Heart right ventricle (tissue), 16 donors: ENCODE data around the gene PCBP3. TPM values are rescaled to one million over a fixed set of nuclear protein-coding genes. Genes with fewer than 3 reads are reported as not detected.
A peak's percentile ranks its signal among the peaks of the same experiment; 100 is the strongest.
"Not testable (repeated sequence)": the region's sequence is repeated elsewhere in the genome, so short reads cannot be mapped to it uniquely, and the experiment has no call there.

Experiments used
- ATAC-seq, 8 donors: fragments of 200-7000 bp; cut with Tn5 transposase; one replicate each; pipeline ENCODE4 v1.9.1; 2020; ENCODE audit warnings: mild to moderate bottlenecking in 8 of 8, moderate library complexity in 8 of 8, moderate number of reproducible peaks in 1 of 8
- DNase-seq, 2 donors: peaks; one replicate each; pipeline ENCODE4 v3.0.0-alpha.2; 2020
- H3K27ac ChIP-seq, 10 donors: fragments of 200-600 bp; sonication (generic) in 2 of 10; one replicate each; pipeline versions ENCODE4 v1.5.0 to v1.8.0; 2020 to 2022; ENCODE audit warnings: mild to moderate bottlenecking in 3 of 10
- H3K27me3 ChIP-seq, 7 donors: fragments of 200-600 bp; one replicate each; pipeline ENCODE4 v1.8.0; 2021 to 2022; ENCODE audit warnings: mild to moderate bottlenecking in 2 of 7
- H3K36me3 ChIP-seq, 9 donors: fragments of 200-600 bp; sonication (generic) in 1 of 9; one replicate each; pipeline versions ENCODE4 v1.5.0 to v1.8.0; 2020 to 2022; ENCODE audit warnings: mild to moderate bottlenecking in 2 of 9
- H3K4me1 ChIP-seq, 9 donors: fragments of 200-600 bp; sonication (generic) in 1 of 9; one replicate each; pipeline versions ENCODE4 v1.5.0 to v1.8.0; 2020 to 2022; ENCODE audit warnings: mild to moderate bottlenecking in 4 of 9
- H3K4me3 ChIP-seq, 10 donors: fragments of 200-600 bp; sonication (generic) in 2 of 10; one replicate each; pipeline versions ENCODE4 v1.5.0 to v1.8.0; 2020 to 2022; ENCODE audit warnings: mild to moderate bottlenecking in 7 of 10, moderate library complexity in 2 of 10
- H3K9me3 ChIP-seq, 11 donors: fragments of 200-600 bp in 10 of 11; sonication (generic) in 2 of 11; one replicate each; pipeline versions ENCODE4 v1.5.0 to v1.8.0; 2013 to 2022; ENCODE audit warnings: mild to moderate bottlenecking in 2 of 11, control low read depth in 1 of 11, moderate library complexity in 1 of 11
- WGBS, 2 donors: extraction: QIAGEN DNeasy Blood & Tissue Kit; methylation state at CpG; one replicate each; pipeline ENCODE4 v1.1.7; 2013; ENCODE audit warnings: inconsistent platforms in 1 of 2; 5-methylcytosine and 5-hydroxymethylcytosine counted together
- intact Hi-C, 10 donors: fragments of 100-400 bp; cut with DNase I; formaldehyde crosslinking; loops; one replicate each; pipeline versions ENCODE4 v1.11.1 to v1.14.2; 2022
- polyA plus RNA-seq, 2 donors: library from polyadenylated mRNA; stranded (reverse); fragments of 200-250 nt; gene quantifications; one replicate each; pipeline ENCODE4 v1.2.3, GENCODE V29; 2013
- total RNA-seq, 10 donors: library from RNA; stranded (reverse); fragmentation: NEBNext Ultra II Directional in 3 of 10; extraction: Animal tissue kit (Norgen Biotek cat#: 25700) in 3 of 10; gene quantifications; one replicate each; pipeline versions ENCODE4 v1.2.1 to v1.2.4, GENCODE V29; 2021 to 2023
- TF ChIP-seq, protein P1 (sequence below), 9 donors: fragments of 200-600 bp; sonication (generic) in 2 of 9; IDR thresholded peaks; one replicate each; pipeline versions ENCODE4 v1.5.0 to v1.8.0; 2021 to 2022; ENCODE audit warnings: antibody characterized with exemption in 9 of 9, mild to moderate bottlenecking in 5 of 9, moderate library complexity in 1 of 9
- donor health status: Arrhythmogenic right ventricular cardiomyopathy.
- donor health status: ischemic (EF 13 %, LVEDD 7.1; RV severe dilation, severe dysfunction).
- donor health status: healthy with polysubstance abuse.
- donor health status: DM: no; HTN: yes; CAD: no.
- donor health status: DM: no; HTN: no; CAD: no.
- donor health status: ischemic (EF 25% LVEDD 6.9; RV normal size, moderate dysfunction).
- donor health status: ischemic (EF 25% LVEDD 5.7; RV mildly dilated, moderate dysfunction).
- donor health status: healthy.
- donor health status: DM: yes; HTN: yes; CAD: no.
- donor health status: Ischemic cardiomyopathy.
- donor health status: ischemic (EF 35%, LVEDD 5.7; RV mildly dilated, moderate dysfunction).
- donor health status: nonischemic (EF 11% LVEDD 7.7; RV severe dilation, severe dysfunction).
- donor health status: DM: yes; HTN: yes; CAD: no.
- donor health status: PGD.
- donor health status: ischemic (EF 29% LVEDD 5.4; RV normal size, mild dysfunction).
- donor health status: nonischemic (EF 23%, LVEDD 6.1; RV moderate dilation, normal function).

PCBP3 gene
- total and polyA plus RNA-seq, 12 donors, result 0.25 to 11.3 (median 1.2) TPM

DNA sequence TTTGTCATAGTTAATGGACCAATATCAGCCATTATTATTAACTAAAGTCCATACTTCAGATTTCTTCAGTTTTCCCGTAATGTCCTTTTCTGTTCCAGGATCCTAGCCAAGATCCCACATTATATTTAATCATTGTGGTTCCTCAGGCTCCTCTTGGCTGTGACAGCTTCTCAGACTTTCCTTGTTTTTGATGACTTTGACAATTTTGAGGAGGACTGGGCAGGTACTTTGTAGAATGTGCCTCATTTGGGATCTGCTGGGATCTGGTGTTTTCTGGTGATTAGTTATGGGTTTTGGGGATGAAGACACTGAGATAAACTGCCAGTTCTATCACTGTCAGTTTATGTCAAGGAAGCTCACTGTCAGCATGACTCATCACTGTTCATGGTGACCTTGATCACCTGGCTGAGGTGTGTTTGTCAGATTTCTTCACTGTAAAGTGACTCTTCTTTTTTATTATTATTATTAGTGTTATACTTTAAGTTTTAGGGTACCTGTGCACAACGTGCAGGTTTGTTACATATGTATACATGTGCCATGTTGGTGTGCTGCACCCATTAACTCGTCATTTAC lies 66.3 kb downstream of the PCBP3 start:
- TF ChIP-seq, protein P1, sequence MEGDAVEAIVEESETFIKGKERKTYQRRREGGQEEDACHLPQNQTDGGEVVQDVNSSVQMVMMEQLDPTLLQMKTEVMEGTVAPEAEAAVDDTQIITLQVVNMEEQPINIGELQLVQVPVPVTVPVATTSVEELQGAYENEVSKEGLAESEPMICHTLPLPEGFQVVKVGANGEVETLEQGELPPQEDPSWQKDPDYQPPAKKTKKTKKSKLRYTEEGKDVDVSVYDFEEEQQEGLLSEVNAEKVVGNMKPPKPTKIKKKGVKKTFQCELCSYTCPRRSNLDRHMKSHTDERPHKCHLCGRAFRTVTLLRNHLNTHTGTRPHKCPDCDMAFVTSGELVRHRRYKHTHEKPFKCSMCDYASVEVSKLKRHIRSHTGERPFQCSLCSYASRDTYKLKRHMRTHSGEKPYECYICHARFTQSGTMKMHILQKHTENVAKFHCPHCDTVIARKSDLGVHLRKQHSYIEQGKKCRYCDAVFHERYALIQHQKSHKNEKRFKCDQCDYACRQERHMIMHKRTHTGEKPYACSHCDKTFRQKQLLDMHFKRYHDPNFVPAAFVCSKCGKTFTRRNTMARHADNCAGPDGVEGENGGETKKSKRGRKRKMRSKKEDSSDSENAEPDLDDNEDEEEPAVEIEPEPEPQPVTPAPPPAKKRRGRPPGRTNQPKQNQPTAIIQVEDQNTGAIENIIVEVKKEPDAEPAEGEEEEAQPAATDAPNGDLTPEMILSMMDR (IDR thresholded peaks at IDR 0.05), result no peak
- DNase-seq, result no peak
- H3K4me3 ChIP-seq, result no peak overlapping the region
- intact Hi-C loops, result no loop called here
- H3K4me1 ChIP-seq, result peaks cover 0 to 15% (median 0%) of the 10 kb centered on the region in 9 donors
- peak overlapping the region in 1 of 10 donors; percentile 14 for H3K27ac ChIP-seq
- ATAC-seq, result no peak
- peaks cover 0 to 22% (median 2%) of the 10 kb centered on the region in 11 donors for H3K9me3 ChIP-seq
- H3K27me3 ChIP-seq, result peaks cover 0 to 12% (median 0%) of the 10 kb centered on the region in 7 donors
- no peaks in the 10 kb centered on the region for H3K36me3 ChIP-seq
- WGBS, 2 donors, result 82 to 87% methylated on average over 3 of the region's 3 CpGs

- H3K4me1 ChIP-seq, result peaks cover 0 to 15% (median 0%) of the 10 kb centered on the region in 9 donors
- H3K36me3 ChIP-seq, H3K4me3 ChIP-seq, intact Hi-C loops, DNase-seq, H3K27ac ChIP-seq, ATAC-seq, H3K27me3 ChIP-seq: not testable (repeated sequence)
- 91% methylated on average over 3 of the region's 5 CpGs for WGBS, 2 donors
- H3K9me3 ChIP-seq, result peaks cover 0 to 24% (median 2%) of the 10 kb centered on the region in 11 donors
Measured at GRCh38 chr21:45710306-45710705, 66.8 kb downstream of the PCBP3 start.

GRCh38 chr21:45713613-45714012 lies 70.1 kb downstream of the PCBP3 start:
- WGBS, 2 donors, result 85 to 86% methylated on average over 6 of the region's 6 CpGs
- no peaks in the 10 kb centered on the region for H3K27me3 ChIP-seq
- H3K4me3 ChIP-seq, result no peak overlapping the region
- no peaks in the 10 kb centered on the region for H3K36me3 ChIP-seq
- no peak overlapping the region for H3K27ac ChIP-seq
- H3K9me3 ChIP-seq, result peaks cover 0 to 39% (median 2%) of the 10 kb centered on the region in 11 donors
- intact Hi-C loops, result no loop called here
- peaks cover 0 to 8% (median 0%) of the 10 kb centered on the region in 9 donors for H3K4me1 ChIP-seq
- ATAC-seq, result no peak
- no peak for DNase-seq
- TF ChIP-seq, protein P1 (IDR thresholded peaks at IDR 0.05), result no peak

DNA sequence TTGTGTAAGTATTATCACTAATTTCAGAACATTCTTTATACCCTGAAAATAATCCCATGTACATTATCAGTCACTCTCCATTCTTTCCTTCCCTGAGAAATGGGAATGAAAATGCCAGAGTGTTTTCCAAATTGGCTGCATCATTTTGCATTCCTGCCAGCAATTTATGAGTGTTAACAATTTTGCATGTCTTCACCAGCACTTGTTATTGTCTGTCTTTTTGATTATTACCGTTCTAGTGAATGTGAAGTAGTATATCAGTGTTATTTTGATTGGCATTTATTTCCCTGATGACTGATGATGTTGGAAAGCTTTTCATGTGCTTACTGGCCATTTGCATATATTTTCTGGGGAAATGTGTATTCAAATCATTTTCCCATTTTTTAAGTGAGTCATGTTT lies 71.9 kb downstream of the PCBP3 start:
- TF ChIP-seq, protein P1 (IDR thresholded peaks at IDR 0.05), result no peak
- H3K4me3 ChIP-seq, result no peak overlapping the region
- intact Hi-C loops, result no loop called here
- ATAC-seq (no peak), DNase-seq (no peak)
- peaks cover 0 to 37% (median 2%) of the 10 kb centered on the region in 11 donors for H3K9me3 ChIP-seq
- H3K27ac ChIP-seq, result no peak overlapping the region
- 50 to 64% methylated on average over 1 of the region's 1 CpG for WGBS, 2 donors
- peaks cover 0 to 3% (median 0%) of the 10 kb centered on the region in 7 donors for H3K27me3 ChIP-seq
- H3K36me3 ChIP-seq, result no peaks in the 10 kb centered on the region
- no peaks in the 10 kb centered on the region for H3K4me1 ChIP-seq

DNA sequence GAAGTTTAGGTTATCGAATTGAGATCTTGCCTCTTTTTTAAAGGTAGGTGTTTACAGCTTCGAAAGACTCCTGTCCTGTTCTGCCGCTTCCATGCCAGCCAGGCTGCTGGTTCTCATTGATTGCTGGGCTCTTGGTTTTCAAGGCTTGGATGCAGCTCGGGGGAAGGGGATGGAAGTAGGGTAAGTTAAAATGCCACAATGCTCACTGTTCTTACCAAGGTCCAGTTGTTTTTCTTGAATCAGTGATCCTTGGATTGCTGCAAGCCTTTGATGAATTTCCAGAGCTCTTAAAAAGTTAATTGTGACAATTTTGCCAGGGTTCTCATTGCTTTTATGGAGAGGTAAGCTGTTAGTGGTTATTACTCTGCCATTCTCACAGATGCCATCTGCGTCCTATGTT lies 74.9 kb downstream of the PCBP3 start:
- Histone ChIP-seq H3K27me3 (peaks cover 0 to 6% (median 0%) of the 10 kb centered on the region in 7 donors), H3K4me3 (no peak overlapping the region), H3K27ac (no peak overlapping the region), H3K9me3 (peaks cover 0 to 17% (median 0%) of the 10 kb centered on the region in 11 donors), H3K36me3 (no peaks in the 10 kb centered on the region), H3K4me1 (no peaks in the 10 kb centered on the region)
- intact Hi-C loops, result no loop called here
- TF ChIP-seq, protein P1 (IDR thresholded peaks at IDR 0.05), result no peak
- ATAC-seq (no peak), DNase-seq (no peak)
- 88 to 94% methylated on average over 5 of the region's 5 CpGs for WGBS, 2 donors
